ENCODE data around the gene ORC5. TPM values are rescaled to one million over a fixed set of nuclear protein-coding genes. Genes with fewer than 3 reads are reported as not detected.
"Not testable (repeated sequence)": the region's sequence is repeated elsewhere in the genome, so short reads cannot be mapped to it uniquely, and the experiment has no call there.

ORC5 gene
- 33.8 and 79.2 TPM in 2 replicates for total RNA-seq (2014; rRNA removed; shearing (Covaris generic))

DNA sequence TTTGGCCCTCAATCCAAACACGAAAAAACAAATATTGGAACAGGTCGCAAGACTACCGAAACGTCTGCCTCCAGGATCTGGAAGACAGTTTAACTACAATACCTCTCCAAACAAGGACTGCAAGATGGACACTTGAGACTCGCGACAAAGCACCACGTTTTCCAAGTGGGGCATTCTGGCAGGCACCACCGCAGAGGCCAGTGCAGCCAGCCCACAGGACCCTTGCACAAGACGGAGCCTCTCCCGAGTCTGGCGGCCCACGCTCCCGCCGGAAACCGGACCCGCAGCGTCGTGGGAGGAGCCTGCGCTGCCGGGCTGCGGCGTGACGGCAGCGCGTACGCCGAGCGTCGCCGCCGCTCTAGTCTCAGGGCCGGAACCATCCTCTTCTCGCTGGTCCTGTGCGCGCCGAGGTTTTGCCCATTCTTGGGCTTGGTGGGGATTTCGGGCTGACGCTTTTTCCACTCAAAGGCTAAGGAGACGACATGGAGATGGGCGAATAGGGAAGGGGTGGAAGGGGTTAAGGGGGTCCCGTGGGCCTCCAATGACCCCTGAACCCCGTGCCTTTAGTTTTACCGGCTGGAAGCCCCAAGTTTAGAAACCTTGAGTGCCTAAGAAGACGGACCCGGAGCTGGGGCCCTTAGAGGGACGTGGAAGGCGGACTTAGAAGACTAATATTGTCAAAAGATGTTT lies at the start of gene ORC5:
TSS of gene ORC5 (minus strand) at position 283 of the 690 bp plus-strand sequence. CDS start at position 174, 109 bp downstream.
- peak; percentile 85 for DNase-seq (ENCODE audit: low spot score)
- in situ Hi-C loops (cut with HindIII; ENCODE audit: low sequenced_read_pairs), result no loop called here

GRCh38 chr7:104255616-104256015 lies 47.8 kb upstream of the ORC5 start:
- in situ Hi-C loops (cut with HindIII; ENCODE audit: low sequenced_read_pairs), result no loop called here
- DNase-seq (ENCODE audit: low spot score), result no peak

- no peak for DNase-seq (ENCODE audit: low spot score)
- in situ Hi-C loops (cut with HindIII; ENCODE audit: low sequenced_read_pairs), result no loop called here
These were observed 47.4 kb upstream of the ORC5 start for GRCh38 chr7:104255194-104255593.

DNA sequence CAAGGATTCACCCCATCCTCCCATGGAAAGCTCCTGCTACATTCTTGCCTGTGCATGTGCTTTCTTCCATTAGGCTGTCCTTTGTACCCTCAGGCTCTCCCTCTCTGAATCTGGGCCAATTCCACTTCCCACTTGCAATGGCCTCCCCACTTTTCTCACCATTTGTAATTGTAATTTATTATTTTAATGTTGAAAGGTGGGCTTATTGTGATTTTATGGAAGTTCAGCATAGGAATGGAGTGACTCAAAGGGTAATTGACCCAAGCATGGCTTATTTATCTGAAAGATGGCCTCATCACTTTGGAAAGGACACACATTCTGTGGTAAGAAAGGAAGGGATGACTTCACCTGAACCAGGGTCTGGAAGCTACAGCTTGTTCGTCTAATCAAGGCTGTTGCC lies 46.9 kb upstream of the ORC5 start:
- in situ Hi-C loops (cut with HindIII; ENCODE audit: low sequenced_read_pairs), result no loop called here
- no peak for DNase-seq (ENCODE audit: low spot score)

GRCh38 chr7:104252409-104253134 lies 44.8 kb upstream of the ORC5 start:
- in situ Hi-C loops (cut with HindIII; ENCODE audit: low sequenced_read_pairs), result no loop called here
- no peak for DNase-seq (ENCODE audit: low spot score)

GRCh38 chr7:104242638-104243037 lies 34.8 kb upstream of the ORC5 start:
- DNase-seq (ENCODE audit: low spot score), result no peak
- in situ Hi-C loops (cut with HindIII; ENCODE audit: low sequenced_read_pairs), result no loop called here

DNA sequence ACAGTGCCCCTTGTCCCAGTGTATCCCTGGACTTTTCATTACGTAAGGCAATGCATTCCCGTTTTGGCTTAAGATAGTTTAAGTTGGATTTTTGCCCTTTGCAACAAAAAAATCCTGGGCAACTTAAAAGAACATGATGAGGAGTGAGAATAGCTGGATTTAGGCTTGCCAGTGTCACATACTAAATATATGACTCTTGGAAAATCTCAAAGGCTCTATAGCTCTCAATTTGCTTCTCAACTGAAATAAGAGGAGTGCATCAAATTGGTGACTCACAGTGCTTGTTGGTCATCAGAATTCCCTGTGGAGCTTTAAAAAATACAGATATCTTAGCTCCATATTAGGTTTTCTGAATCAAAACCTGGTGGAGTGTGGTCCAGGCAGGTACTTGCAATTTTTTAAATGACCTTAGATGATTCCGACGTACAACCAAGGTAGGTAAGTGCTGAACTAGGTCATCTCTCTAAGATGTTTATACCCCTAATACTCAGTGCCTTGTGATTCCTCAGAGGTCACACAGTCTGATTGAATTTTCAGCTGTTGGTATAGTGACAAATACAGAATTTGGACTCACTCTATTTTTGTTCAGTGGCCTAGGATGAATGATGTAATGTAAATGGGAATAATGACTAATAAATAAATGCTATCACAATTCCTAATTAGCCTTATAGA lies 33.9 kb upstream of the ORC5 start:
- in situ Hi-C loops (cut with HindIII; ENCODE audit: low sequenced_read_pairs), result no loop called here
- DNase-seq (ENCODE audit: low spot score), result no peak

DNA sequence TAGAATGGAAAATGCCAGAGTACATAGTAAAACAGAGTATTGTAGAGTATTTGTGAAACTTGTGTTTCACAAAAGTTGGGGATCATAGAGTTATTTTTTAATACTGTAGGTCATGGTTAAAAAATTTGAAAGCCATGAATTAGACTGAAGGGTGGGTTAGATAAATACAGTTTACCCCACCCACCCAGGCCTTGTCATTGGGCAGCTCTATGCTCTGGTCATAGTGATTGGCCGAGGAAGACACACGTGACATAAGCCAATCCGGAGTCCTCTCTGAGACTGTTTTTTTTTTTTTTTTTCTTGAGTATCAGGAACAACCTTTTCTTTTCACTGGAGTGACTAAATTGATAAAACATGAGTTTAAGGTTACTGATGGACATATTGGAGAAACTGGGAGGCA lies 33.3 kb upstream of the ORC5 start:
- in situ Hi-C loops (cut with HindIII; ENCODE audit: low sequenced_read_pairs), result no loop called here
- DNase-seq (ENCODE audit: low spot score), result no peak

DNA sequence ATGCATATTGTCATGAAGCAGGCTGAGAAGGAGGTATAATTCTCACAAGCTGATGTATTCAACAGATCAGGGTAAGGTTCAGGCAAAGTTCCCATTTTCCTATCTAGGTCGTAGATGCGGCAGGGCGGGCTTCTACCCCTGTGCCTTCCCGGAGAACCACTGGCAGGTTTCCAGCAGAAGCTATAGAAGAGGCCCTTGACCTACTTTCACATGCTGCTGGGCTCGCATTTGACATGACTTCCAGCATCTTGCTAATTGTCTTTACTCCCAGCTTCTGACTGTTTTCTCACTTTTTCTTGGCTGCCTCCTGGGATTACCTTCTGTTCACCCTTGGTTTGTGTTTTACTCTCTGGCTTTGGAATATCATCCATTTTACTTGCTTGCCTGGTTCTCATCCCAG lies 32.6 kb upstream of the ORC5 start:
- in situ Hi-C loops (cut with HindIII; ENCODE audit: low sequenced_read_pairs), result no loop called here
- DNase-seq (ENCODE audit: low spot score), result peak; percentile 73

- in situ Hi-C loops (cut with HindIII; ENCODE audit: low sequenced_read_pairs); DNase-seq (ENCODE audit: low spot score): not testable (repeated sequence)
These were observed 27.2 kb upstream of the ORC5 start for GRCh38 chr7:104234990-104235389.

- peak; percentile 76 for DNase-seq (ENCODE audit: low spot score)
- in situ Hi-C loops (cut with HindIII; ENCODE audit: low sequenced_read_pairs), result no loop called here
These were observed 23.5 kb upstream of the ORC5 start for GRCh38 chr7:104231054-104232046.

GRCh38 chr7:104230606-104231005 lies 22.8 kb upstream of the ORC5 start:
- no peak for DNase-seq (ENCODE audit: low spot score)
- in situ Hi-C loops (cut with HindIII; ENCODE audit: low sequenced_read_pairs), result no loop called here

GRCh38 chr7:104228442-104228841 lies 20.6 kb upstream of the ORC5 start:
- in situ Hi-C loops (cut with HindIII; ENCODE audit: low sequenced_read_pairs), result no loop called here
- no peak for DNase-seq (ENCODE audit: low spot score)

- in situ Hi-C loops (cut with HindIII; ENCODE audit: low sequenced_read_pairs), result no loop called here
- no peak for DNase-seq (ENCODE audit: low spot score)
These were observed 17.6 kb upstream of the ORC5 start for GRCh38 chr7:104225451-104225850.

- no peak for DNase-seq (ENCODE audit: low spot score)
- in situ Hi-C loops (cut with HindIII; ENCODE audit: low sequenced_read_pairs), result no loop called here
These were observed 9.8 kb upstream of the ORC5 start for GRCh38 chr7:104217620-104218019.

DNA sequence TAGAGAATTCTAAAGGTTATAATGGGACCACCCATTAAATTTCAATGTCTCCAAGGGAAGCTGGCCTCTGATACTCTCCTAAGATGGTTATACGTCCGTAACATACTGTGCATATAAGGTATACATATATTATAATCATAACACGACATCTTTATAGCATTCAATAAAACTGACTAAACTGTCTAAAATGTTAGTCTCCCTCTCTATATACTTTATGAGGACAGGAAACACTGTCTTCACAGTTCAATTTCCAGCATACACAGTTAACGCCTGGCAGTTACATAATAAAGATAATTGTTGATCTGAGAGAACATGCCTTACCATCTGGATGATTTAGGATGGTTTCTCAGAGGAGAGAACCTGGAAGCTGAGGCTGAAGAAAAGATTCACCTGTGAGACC lies 1.2 kb upstream of the ORC5 start:
- in situ Hi-C loops (cut with HindIII; ENCODE audit: low sequenced_read_pairs), result no loop called here
- DNase-seq (ENCODE audit: low spot score), result no peak

GRCh38 chr7:104208421-104208780 lies 588 bp upstream of the ORC5 start:
- DNase-seq (ENCODE audit: low spot score), result no peak
- in situ Hi-C loops (cut with HindIII; ENCODE audit: low sequenced_read_pairs), result no loop called here

GRCh38 chr7:104207348-104207730 lies 474 bp downstream of the ORC5 start:
- peak; percentile 30 for DNase-seq (ENCODE audit: low spot score)
- in situ Hi-C loops (cut with HindIII; ENCODE audit: low sequenced_read_pairs), result no loop called here

GRCh38 chr7:104206841-104207240 lies 972 bp downstream of the ORC5 start:
- in situ Hi-C loops (cut with HindIII; ENCODE audit: low sequenced_read_pairs), result no loop called here

More at GRCh38 chr7:104206841-104207240, 972 bp downstream of the ORC5 start:
- no peak for DNase-seq (ENCODE audit: low spot score)

Measured in G401 (cell line).